Right atrium auricular region (tissue), 2 donors: Measurements from ENCODE around the gene GRK5. TPM values are rescaled to one million over a fixed set of nuclear protein-coding genes. Genes with fewer than 3 reads are reported as not detected.
"Not testable (repeated sequence)": the region's sequence is repeated elsewhere in the genome, so short reads cannot be mapped to it uniquely, and the experiment has no call there.

Source experiments
- DNase-seq: peaks from one replicate; pipeline ENCODE4 v3.0.0-alpha.2; 2019; ENCODE audit warnings: low spot score
- H3K27ac ChIP-seq, 2 donors: fragments of 200-600 bp; sonication (generic); 1 replicate in 1 of 2; 2 replicates in 1 of 2; pipeline ENCODE4 v1.5.1; 2016 to 2019
- H3K27me3 ChIP-seq, 2 donors: fragments of 200-600 bp; sonication (generic); one replicate each; pipeline versions ENCODE4 v1.5.1 to v1.6.0; 2017 to 2019
- H3K36me3 ChIP-seq: fragments of 200-600 bp; sonication (generic); one replicate; pipeline ENCODE4 v1.5.1; 2016
- H3K4me1 ChIP-seq, 2 donors: fragments of 200-600 bp; sonication (generic); one replicate each; pipeline versions ENCODE4 v1.5.1 to v1.6.0; 2017 to 2019
- H3K4me3 ChIP-seq, 2 donors: fragments of 200-600 bp; sonication (generic); 1 replicate in 1 of 2; 2 replicates in 1 of 2; pipeline ENCODE4 v1.5.1; 2017 to 2019; ENCODE audit warnings: mild to moderate bottlenecking in 1 of 2, moderate library complexity in 1 of 2
- H3K9me3 ChIP-seq, 2 donors: fragments of 200-600 bp; sonication (generic); one replicate each; pipeline ENCODE4 v1.5.1; 2019
- CTCF ChIP-seq, 2 donors: fragments of 200-600 bp; sonication (generic); IDR thresholded peaks; one replicate each; pipeline ENCODE4 v1.5.1; 2019; ENCODE audit warnings: antibody characterized with exemption in 2 of 2
- total RNA-seq, 2 donors: library from RNA; depleted of rRNA; stranded (reverse); fragments of >200 nt; gene quantifications; one replicate each; pipeline ENCODE4 v1.1.0, GENCODE V29; 2016

The GRK5 gene
- total RNA-seq, 2 donors from 2014 or later = 19.2 to 53.8 TPM

- no peaks in the 10 kb centered on the region for H3K27me3 ChIP-seq
- no peak overlapping the region for H3K4me3 ChIP-seq
- H3K27ac ChIP-seq = no peak overlapping the region
- DNase-seq = no peak
- no peak for TF ChIP-seq CTCF (IDR thresholded peaks at IDR 0.05)
- H3K9me3 ChIP-seq = no peaks in the 10 kb centered on the region
- no peaks in the 10 kb centered on the region for H3K36me3 ChIP-seq
- peaks cover 0 to 3% of the 10 kb centered on the region in 2 donors for H3K4me1 ChIP-seq
These were observed 255.4 kb downstream of the GRK5 start for GRCh38 chr10:119462773-119463172.

GRCh38 chr10:119463195-119463594 is 255.8 kb downstream of the GRK5 start:
- not testable (repeated sequence) for H3K4me1 ChIP-seq, H3K36me3 ChIP-seq, H3K27ac ChIP-seq, H3K4me3 ChIP-seq, H3K27me3 ChIP-seq, H3K9me3 ChIP-seq, DNase-seq

- TF ChIP-seq CTCF (IDR thresholded peaks at IDR 0.05) = no peak
- peaks cover 0 to 3% of the 10 kb centered on the region in 2 donors for H3K4me1 ChIP-seq
- no peaks in the 10 kb centered on the region for H3K36me3 ChIP-seq
- H3K27me3 ChIP-seq = no peaks in the 10 kb centered on the region
- no peak overlapping the region for H3K27ac ChIP-seq
- no peaks in the 10 kb centered on the region for H3K9me3 ChIP-seq
- no peak for DNase-seq
- no peak overlapping the region for H3K4me3 ChIP-seq
These were observed 257.7 kb downstream of the GRK5 start for GRCh38 chr10:119465085-119465484.

- Histone ChIP-seq H3K9me3 (no peaks in the 10 kb centered on the region), H3K27me3 (no peaks in the 10 kb centered on the region), H3K36me3 (no peaks in the 10 kb centered on the region), H3K4me1 (peaks cover 0 to 3% of the 10 kb centered on the region in 2 donors), H3K4me3 (no peak overlapping the region), H3K27ac (no peak overlapping the region)
- TF ChIP-seq CTCF (IDR thresholded peaks at IDR 0.05) = no peak
- DNase-seq = no peak
These were observed 258.7 kb downstream of the GRK5 start for GRCh38 chr10:119466076-119466475.

GRCh38 chr10:119466655-119467054 is 259.3 kb downstream of the GRK5 start:
- Histone ChIP-seq H3K36me3 (no peaks in the 10 kb centered on the region), H3K9me3 (no peaks in the 10 kb centered on the region), H3K4me3 (no peak overlapping the region), H3K4me1 (peaks cover 0 to 3% of the 10 kb centered on the region in 2 donors), H3K27me3 (no peaks in the 10 kb centered on the region), H3K27ac (no peak overlapping the region)
- no peak for DNase-seq
- no peak for TF ChIP-seq CTCF (IDR thresholded peaks at IDR 0.05)

GRCh38 chr10:119468542-119469324 is 261.4 kb downstream of the GRK5 start:
- DNase-seq = no peak
- Histone ChIP-seq H3K4me1 (peaks cover 0 to 3% of the 10 kb centered on the region in 2 donors), H3K4me3 (no peak overlapping the region), H3K27ac (no peak overlapping the region), H3K27me3 (no peaks in the 10 kb centered on the region), H3K36me3 (no peaks in the 10 kb centered on the region), H3K9me3 (no peaks in the 10 kb centered on the region)
- no peak for TF ChIP-seq CTCF (IDR thresholded peaks at IDR 0.05)
